ENCODE data around the gene POLR1B.

DNA sequence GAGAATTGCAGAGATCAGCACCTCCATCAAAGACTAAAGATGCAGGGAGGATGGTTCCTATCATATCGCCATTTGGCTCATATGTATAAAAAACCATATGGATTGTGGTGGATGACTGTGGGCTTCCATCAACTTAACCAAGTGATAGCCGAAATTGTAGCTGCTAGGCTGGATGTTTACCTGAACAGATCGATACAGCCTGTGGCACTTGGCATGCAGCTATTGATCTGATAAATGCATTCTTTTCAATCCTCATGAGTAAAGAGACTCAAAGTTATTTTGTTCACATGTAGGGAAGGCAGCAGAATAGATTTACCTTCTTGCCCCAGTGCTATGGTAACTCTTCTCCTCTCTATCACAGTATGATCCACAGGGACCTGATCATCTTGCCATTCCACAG lies 60.7 kb downstream of the POLR1B start:
- TF ChIP-seq, protein P1, sequence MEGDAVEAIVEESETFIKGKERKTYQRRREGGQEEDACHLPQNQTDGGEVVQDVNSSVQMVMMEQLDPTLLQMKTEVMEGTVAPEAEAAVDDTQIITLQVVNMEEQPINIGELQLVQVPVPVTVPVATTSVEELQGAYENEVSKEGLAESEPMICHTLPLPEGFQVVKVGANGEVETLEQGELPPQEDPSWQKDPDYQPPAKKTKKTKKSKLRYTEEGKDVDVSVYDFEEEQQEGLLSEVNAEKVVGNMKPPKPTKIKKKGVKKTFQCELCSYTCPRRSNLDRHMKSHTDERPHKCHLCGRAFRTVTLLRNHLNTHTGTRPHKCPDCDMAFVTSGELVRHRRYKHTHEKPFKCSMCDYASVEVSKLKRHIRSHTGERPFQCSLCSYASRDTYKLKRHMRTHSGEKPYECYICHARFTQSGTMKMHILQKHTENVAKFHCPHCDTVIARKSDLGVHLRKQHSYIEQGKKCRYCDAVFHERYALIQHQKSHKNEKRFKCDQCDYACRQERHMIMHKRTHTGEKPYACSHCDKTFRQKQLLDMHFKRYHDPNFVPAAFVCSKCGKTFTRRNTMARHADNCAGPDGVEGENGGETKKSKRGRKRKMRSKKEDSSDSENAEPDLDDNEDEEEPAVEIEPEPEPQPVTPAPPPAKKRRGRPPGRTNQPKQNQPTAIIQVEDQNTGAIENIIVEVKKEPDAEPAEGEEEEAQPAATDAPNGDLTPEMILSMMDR (IDR thresholded peaks at IDR 0.05; ENCODE audit: insufficient read depth, low read length, poor library complexity, severe bottlenecking), result no peak
- TF ChIP-seq EZH2phosphoT487 (conservative IDR thresholded peaks at IDR 0.05; ENCODE audit: low read length), result no peak
